HG03565 (cell line): ENCODE results near the gene CCDC141.

Source experiments
- ATAC-seq: cut with Tn5 transposase; IDR thresholded peaks from one replicate; pipeline ENCODE4 v1.9.1; 2021; ENCODE audit warnings: mild to moderate bottlenecking, moderate library complexity; ENCODE audit not compliant: unreplicated experiment

The CCDC141 gene

DNA sequence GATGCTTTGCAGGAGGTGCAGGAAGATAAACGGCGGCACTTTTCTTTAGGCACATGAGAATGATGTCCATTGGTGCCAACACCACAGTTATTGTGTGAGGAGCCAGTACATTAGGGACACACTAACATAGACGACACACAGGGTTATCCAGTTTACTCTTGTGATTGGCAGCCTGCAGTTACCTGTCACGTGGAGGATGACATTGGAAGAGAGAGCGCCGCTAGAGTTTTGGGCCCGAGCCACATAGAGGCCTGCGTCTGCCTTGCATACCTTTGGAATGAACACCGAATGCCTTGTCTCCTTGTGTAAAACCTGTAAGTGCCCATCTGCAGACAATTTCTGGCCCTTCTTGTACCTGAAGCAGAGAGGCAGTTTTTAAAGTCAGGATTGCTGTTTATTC, 215.9 kb downstream of the CCDC141 start:
- no peak for ATAC-seq

DNA sequence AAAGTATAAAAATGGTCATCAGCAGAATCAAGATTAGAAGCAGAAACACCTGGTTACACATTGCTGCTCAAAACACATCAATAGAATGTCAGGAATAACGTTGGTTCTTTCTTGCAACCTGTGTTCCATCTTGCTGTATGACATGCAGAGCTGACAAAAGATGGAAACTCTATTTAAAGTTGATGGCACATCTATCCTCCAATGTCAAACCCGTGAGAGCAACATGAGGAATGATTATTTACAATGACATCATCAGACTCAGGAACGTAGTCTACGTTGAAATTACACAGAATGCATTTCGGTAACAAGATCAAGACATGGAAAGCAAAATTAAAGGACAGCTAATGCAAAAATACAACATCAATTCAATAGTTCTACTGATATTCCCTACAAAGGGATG, 216.6 kb downstream of the CCDC141 start:
- no peak for ATAC-seq

DNA sequence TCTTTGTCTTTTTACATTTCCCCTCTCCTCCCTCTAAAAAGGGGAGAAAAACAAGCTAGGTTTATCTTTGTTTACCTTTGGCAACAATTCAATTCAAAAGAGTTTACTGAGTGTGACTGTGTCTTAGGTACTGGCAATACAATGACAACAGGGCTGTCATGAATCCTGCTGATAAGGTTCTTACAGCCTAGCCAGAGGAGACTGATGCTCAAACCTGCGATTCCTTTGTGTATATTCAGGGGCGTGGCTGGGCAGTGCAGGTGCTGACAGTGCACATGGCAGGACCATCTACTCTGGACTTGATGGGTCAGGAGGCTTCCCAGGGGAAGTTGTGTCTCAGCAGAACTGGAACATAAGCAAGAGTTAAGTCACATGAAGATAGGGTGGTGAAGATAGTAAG, 219.5 kb downstream of the CCDC141 start:
- no peak for ATAC-seq

DNA sequence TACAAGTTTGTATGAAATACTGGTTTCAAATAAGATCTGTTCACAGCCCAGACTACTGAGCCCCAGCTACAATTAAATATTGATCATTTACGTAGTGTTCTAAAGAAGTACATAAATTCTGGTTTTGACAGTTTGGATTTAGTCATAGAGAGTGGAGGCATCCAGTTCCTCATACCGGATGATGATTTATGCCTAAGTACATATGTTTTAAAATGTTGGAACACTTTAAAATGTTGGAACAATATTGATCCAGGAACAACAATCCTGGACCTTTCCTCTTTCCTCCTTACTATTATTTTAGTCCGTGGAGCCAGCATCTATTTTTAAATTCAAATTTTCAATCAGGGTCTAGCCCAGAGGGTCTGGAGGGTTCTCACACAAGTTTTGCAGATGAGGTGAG, 220.0 kb downstream of the CCDC141 start:
- ATAC-seq, result no peak

DNA sequence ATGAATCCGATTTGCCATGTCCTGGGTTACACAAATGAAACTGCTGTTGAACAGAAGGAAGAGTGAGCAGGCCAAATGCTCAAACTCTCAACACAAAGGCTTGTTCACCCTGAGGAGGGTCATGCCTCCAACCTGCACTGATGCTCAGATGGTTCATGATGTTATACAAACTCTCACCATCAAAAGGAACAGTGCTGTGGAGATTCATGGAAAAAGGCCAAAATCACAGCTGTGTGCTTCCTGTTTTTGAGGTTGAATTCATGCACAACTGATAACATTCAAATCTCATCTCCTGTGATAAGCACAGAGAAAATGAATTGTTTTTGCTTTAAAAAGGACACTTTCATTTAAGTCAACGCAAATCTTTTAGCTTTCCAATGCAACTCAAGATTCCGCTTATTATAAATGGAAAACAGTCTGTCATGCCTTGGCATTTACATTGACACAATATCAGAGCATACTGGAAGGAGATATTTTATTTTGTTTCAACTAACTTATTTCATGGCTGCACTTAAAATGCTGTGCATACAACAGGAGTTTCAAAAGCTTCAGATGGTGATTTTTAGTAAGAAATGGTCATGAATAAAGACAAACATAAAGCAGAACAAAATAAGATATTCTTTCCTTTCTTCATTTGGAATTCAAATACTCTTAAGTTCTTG, 220.5 kb downstream of the CCDC141 start:
- ATAC-seq, result no peak

DNA sequence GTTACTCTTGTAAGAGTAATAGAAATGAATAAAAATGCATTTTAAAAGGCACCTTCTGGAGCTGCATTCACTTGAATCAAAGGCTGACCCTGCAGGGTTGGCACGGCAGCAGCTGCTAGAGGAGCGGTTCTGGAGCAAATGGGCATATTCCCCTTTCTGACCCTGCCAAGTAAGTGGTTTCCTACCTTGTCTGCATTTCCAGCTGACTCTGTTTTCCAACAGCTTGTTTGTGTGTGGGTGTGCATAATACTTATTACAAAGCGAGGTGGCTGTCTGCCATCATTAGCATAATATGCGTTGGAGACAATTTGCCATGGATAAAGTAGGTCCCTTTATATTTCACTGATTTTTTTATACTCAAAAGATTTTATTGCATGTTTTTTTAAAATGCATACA, 221.5 kb downstream of the CCDC141 start:
- ATAC-seq, result no peak

DNA sequence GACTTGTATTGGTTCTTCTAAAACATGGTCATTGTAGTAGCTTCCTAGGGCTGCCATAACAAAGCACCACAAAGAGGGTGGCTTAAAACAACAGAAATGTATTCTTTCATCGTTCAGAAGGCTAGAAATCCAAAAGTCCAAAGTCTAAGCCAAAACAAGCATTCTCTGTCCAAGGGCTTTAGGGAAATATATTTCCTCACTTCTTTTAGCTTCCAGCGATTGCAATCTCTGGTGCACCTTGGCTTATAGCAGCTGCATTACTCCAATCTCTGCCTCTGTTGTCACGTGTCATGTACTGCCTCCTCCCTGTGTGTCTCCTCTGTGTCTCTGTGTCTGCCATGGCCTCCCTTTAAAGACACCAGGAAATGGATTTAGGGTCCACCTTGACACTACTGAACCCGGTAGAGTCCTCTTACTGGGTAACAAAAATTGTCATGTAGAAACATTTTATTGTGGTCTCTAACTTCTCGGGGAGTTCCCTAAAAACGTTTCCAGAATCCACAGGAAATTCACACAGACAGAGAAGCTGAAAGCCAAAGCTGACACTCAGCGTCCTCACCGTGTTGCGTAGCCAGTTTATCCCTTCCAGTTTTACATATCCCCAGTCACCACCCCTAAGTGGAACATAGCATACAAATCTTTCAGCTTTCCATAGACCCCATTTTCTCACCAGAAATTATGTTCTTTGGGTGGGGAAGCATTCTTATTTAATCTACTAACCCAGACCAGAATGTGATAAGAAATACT, 222.0 kb downstream of the CCDC141 start:
- ATAC-seq, result no peak

DNA sequence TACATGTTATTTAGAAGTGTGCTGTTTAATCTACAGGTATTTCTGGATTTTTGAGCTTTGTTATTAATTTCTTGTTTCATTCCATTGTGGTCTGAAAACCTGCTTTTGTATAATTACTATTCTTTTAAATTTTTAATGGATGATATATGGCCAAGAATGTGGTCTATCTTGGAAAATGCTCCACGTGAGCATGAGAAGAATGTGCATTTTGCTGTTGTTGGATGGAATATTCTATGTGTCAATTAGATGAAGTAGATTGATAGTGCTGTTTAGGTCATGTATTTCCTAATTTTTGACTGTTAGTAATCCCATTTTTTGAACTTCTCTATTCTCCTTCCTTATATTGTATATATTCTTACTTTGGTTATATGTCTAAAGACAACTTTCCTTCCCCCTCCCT, 222.8 kb downstream of the CCDC141 start:
- no peak for ATAC-seq

DNA sequence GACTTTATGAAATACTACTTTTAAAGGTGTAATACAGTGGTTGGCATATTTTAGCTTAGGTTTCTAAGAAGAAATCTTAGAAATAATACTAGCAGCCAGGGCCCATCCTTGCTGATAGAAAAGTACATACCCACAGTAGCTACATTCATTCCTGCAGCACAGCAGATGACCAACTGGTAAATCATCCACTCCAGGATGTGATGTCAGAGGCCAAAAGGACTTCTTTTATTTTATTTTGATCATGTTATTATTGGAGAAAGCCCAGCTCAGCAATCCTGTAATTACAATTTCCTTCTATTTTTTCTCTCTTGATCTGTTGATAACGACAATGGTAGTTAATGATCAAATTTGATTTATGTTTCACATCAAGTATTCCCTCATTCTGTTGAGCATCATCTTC, 224.8 kb downstream of the CCDC141 start:
- no peak for ATAC-seq

DNA sequence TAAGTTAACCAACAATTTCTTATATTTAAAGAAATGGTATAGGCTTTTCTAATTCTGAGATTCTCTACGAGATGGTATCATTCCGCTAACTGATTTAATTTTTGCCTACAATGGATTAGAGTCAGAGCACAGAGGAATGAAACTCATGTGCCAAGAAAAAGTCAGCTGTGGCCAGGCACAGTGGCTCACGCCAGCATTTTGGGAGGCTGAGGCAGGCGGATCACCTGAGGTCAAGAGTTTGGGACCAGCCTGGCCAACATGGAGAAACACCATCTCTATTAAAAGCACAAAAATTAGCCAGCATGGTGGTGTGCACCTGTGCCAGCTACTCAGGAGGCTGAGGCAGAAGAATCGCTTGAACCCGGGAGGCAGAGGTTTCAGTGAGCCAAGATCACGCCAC, 225.8 kb downstream of the CCDC141 start:
- no peak for ATAC-seq

DNA sequence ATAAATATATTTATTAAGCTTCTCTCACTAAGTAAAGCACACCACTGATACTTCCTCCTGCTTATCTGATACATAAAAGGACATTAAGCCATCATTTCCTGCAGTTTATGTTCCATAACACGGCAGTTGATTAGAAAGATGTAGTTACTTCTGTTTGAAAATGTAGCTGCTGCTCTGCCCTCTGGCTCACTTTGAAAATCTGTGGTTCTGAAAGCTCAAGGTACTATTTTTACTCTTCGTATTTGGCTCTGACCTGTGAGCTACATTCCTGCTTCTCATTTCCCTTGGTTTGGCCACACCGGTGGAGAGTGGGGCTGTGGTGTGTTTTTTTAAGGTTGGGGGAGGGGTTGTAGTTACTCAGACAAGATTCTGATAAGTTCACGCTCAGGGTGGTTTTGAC, 229.9 kb downstream of the CCDC141 start:
- ATAC-seq, result peak; percentile 84

DNA sequence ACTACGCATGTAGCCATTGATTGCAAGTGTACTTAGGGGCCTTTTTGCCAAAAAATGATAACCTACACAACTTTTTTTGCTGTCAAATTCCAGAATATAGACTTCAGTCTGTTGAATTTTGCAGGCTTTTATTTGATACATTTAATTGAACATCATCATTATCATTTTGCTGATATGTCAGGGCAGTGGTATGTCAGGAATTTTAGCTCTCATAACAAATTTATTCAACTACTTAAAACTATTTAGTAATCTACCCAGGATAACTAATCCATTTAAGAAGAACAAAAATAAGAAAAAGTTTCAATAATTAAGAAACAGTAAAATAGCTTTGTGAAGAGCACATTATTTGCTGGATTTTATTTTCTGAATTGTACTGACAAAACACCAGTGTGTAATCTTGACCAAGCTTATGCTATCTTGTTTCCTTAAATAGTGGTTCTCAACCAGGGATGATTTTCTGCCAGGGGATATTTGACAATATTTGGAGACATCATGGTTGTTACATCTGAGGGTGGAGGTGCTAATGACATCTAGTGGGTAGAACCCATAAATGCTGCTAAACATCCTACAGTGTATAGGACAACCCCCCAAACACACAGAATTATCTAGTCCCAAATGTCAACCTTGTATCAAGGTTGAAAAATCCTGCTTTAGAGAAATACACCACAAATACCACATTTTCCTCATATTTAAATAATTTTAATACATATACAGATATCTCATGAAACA, 230.6 kb downstream of the CCDC141 start:
- ATAC-seq, result no peak

DNA sequence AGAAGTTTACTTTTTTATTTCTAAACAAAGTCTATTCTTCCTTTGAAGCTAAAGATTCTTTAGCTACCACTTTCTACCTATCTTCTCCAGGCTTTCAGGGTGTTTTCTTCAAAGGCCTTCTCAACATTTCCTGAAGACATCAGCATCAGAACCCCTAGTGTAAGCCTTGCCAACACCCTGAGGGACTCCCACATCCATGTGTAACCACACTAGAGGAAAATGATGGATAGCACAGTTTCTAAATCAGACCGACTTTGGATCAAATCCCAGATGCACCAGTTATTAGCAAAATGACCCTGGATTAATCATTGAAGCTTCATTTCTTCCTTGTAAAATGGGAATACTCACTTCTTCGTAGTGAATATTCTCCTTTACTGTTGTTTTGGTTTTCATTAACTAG, 238.0 kb downstream of the CCDC141 start:
- ATAC-seq, result no peak

DNA sequence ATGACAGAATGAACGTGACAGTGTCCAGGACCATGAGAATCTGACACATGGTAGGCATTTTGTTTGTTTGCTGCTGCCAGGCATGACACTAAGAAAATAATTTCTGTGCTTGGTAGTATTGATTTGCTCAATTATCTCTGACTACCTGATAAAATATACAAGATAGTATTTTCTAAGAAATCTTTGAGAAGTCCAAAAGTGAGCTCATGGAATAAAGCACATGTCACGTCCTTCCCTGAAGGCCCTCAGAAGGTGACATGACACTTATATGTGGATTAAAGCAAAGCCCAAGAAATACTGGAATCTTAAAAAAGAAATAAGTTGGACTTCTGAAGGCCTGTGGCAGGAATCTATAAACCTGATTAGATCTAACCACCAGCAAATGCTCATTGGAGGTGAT, 238.9 kb downstream of the CCDC141 start:
- ATAC-seq, result no peak

DNA sequence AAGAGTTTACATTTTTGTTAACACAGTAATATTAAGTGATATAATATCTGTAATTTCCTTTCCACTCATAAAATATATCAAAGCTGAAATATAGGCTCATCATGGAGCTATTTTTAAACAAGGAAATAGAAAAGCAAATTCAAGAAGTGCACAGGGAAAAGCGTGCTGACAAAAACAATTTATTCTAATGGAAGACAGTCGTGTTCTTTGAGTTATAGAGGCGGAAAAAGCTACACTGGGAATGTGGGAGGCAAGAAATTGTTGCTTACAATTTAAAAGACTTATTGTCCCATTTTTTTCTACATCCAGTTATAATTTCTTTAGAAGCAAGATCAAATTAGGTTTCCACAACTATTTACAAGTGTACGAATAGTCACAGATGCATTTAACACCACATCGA, 239.5 kb downstream of the CCDC141 start:
- ATAC-seq, result no peak

DNA sequence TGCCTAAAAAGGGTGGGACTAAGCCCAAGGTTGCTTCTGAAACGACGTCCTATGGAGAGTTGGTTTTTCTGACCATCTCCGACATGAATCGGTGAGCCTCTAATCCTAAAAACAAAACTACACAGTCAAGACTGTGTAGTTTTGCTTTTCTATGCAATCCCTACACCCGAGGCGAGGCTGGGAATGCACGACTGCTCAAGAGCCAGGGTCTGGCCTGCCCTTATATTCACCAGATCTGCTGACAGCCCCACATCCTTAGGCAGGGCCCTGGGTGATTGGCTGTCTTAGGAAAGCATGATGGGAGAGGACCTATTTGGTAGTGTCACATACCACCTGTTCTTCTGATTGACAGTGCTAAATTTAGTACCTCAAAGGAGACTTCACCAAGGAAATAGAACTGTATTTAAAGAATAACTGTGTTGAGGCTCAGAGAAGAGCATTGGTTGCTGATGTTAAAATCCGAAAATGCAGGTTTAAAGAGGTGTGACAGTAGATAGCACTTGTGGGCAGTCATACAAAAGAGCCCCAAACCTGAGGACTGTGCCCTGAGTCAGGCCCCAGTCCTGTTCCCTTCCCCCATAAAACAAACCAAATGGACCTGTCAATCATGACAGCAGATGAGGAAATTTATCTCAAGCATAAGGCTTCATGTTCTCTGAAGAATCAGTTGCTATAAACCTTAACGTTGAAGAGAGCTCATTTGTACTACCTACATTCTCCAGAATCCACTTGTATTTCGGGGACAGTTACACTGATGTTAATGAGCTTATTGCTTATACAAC, 242.5 kb downstream of the CCDC141 start, which contains the start of gene TTN:
Gene TTN (minus strand): TSS at position 197 of the 782 bp plus-strand sequence. CDS start 2,781 bp downstream, outside the sequence.
- no peak for ATAC-seq

DNA sequence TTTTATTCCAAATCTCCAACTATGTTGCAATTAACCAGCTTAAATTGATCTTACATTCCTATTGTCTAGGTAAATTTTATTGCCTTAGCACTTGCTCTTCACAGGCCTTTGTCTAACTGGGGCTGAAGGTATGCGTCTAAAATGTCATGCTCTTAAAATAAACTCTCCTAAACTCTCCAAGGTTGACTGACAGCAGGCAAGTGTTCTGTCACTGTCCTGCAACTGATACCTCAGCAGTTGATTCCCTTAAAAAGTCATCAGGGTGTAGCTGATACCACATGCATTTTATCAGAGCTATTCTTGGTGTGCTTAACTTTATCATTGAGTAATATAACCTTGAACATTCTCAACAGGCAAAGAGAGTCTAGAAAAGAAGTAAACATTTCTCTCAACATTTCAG, 243.4 kb downstream of the CCDC141 start:
- ATAC-seq, result no peak

DNA sequence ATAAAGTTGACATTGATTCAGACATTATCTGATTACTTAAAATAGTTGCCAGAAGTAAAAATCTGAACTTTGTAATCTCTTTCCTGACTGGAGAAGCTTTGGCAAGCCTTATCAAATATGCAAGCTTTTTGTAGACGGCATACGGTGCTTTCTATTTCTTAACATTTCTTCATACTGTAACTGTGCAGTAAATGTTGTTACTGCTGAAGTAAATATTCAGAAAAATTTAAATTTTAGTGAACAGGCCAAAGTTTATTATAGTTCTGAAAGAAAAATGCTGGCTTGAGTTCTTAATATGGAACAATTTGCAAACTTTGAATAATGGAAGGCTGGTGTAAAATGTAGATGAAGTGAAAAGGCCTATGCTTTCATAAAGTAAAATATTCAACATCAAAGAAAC, 244.5 kb downstream of the CCDC141 start:
- no peak for ATAC-seq

DNA sequence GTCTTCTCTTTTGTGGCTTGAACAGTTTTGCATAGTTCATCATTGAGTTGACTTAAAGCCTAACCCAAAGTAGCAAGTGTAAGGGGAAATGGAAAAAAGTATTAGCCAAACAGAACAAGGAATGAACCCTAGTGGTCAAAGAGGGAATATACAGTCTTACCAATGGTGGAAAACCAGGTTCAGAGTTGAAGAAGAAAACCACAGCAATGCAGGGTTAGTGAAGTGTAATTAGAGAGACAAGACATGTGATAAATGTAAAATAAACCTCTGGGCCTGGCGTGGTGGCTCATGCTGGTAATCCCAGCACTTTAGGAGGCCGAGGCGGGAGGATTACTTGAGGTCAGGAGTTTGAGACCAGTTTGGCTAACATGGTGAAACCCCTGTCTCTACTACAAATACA, 245.1 kb downstream of the CCDC141 start:
- ATAC-seq, result peak; percentile 70

DNA sequence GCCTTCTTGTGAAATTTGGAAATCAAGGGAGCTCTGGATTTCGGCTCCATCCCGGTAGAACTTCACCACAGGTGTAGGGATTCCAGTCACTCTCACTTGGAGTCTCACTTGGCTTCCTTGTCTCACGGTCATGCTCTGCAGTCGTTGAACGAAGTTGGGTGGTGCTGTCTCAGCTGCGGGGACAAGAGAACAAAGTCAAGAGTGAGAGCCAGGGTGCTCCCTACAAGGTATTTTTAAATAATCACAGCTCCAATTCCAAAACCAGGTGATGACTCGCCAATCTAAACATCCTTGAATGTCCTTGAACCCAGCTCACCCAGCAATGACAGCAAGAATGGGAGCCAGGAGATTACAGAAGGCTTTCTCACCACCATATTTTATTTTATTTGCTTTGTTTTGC, 249.4 kb downstream of the CCDC141 start:
- no peak for ATAC-seq

DNA sequence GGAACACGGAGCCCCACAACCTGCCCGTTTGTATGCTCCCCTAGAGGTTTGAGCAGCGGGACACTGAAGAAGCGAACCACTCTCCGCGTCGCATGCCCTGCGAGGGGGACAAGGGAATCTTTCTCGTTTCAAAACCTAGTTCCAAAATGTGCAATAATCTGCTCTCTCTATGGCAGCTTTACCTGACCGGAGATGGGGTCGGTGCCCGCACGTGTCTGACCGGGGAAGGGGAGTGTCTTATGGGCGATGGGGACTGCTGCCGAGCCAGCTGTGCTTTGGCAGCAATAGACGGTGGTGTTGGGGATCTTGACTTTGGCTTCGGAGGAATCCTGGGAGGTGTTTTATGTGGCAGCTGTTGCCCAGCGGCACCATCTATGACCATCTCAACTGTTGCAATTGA, 250.6 kb downstream of the CCDC141 start:
- no peak for ATAC-seq
